HEK293 (cell line): Measurements from ENCODE around the gene DENND5A.
"Not testable (repeated sequence)": the region's sequence is repeated elsewhere in the genome, so short reads cannot be mapped to it uniquely, and the experiment has no call there.

ENCODE experiments used
- PRDM1 ChIP-seq: fragments of 450-650 bp; formaldehyde crosslinking; IDR thresholded peaks from 2 replicates; pipeline ENCODE4; 2016; ENCODE audit warnings: missing biosample characterization, missing genetic modification characterization
- SP2 ChIP-seq: fragments of 450-650 bp; formaldehyde crosslinking; IDR thresholded peaks from 2 replicates; pipeline ENCODE4 v1.5.1; 2016; ENCODE audit warnings: missing biosample characterization, missing genetic modification characterization
- ZNF274 ChIP-seq, 2 experiments: fragments of 200-500 bp in 1 of 2; fragments of 450-650 bp in 1 of 2; sonication (Bioruptor generic) in 1 of 2; formaldehyde crosslinking in 1 of 2; IDR thresholded peaks; 2 replicates each; pipeline versions ENCODE4 v1.5.1 to v1.6.1; 2014 to 2016; ENCODE audit warnings: borderline replicate concordance in 1 of 2, inconsistent platforms in 1 of 2, low read length in 1 of 2, missing biosample characterization in 1 of 2, missing genetic modification characterization in 1 of 2
- ZNF792 ChIP-seq: fragments of 450-650 bp; formaldehyde crosslinking; IDR thresholded peaks from 2 replicates; pipeline ENCODE4 v1.5.1; 2016; ENCODE audit warnings: missing biosample characterization, missing genetic modification characterization
- TF ChIP-seq, protein P1 (sequence below): fragments of 450-650 bp; formaldehyde crosslinking; IDR thresholded peaks from 2 replicates; pipeline ENCODE4 v1.5.1; 2016; ENCODE audit warnings: missing biosample characterization, missing genetic modification characterization
- TF ChIP-seq, protein P2 (sequence below): fragments of 450-650 bp; formaldehyde crosslinking; IDR thresholded peaks from 2 replicates; pipeline ENCODE4 v1.5.1; 2016; ENCODE audit warnings: missing biosample characterization, missing genetic modification characterization, low read depth

DNA sequence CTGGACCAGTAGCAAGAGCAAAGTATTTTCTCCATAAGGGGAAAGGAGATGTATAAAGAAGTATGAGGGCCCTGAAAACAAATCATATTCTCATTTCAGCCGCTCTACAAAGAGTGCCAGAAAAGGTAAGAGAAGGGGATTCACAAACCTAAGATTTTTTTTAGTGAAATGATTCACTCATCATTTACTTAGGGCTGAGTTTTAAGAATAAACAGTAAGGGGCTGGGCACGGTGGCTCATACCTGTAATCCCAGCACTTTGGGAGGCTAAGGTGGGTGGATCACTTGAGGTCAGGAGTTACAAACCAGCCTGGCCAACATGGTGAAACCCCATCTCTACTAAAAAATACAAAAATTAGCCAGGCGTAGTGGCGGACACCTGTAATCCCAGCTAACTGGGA, 55.5 kb downstream of the DENND5A start:
- TF ChIP-seq SP2 (tag by site-specific recombination); ZNF792; ZNF274 (IDR thresholded peaks at IDR 0.05; ENCODE audit: low read length); ZNF274 (tag by site-specific recombination; IDR thresholded peaks at IDR 0.05; ENCODE audit: borderline replicate concordance); PRDM1 (tag by site-specific recombination): not testable (repeated sequence)
- TF ChIP-seq, protein P1, sequence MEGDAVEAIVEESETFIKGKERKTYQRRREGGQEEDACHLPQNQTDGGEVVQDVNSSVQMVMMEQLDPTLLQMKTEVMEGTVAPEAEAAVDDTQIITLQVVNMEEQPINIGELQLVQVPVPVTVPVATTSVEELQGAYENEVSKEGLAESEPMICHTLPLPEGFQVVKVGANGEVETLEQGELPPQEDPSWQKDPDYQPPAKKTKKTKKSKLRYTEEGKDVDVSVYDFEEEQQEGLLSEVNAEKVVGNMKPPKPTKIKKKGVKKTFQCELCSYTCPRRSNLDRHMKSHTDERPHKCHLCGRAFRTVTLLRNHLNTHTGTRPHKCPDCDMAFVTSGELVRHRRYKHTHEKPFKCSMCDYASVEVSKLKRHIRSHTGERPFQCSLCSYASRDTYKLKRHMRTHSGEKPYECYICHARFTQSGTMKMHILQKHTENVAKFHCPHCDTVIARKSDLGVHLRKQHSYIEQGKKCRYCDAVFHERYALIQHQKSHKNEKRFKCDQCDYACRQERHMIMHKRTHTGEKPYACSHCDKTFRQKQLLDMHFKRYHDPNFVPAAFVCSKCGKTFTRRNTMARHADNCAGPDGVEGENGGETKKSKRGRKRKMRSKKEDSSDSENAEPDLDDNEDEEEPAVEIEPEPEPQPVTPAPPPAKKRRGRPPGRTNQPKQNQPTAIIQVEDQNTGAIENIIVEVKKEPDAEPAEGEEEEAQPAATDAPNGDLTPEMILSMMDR (tag by site-specific recombination): not testable (repeated sequence)
- TF ChIP-seq, protein P2, sequence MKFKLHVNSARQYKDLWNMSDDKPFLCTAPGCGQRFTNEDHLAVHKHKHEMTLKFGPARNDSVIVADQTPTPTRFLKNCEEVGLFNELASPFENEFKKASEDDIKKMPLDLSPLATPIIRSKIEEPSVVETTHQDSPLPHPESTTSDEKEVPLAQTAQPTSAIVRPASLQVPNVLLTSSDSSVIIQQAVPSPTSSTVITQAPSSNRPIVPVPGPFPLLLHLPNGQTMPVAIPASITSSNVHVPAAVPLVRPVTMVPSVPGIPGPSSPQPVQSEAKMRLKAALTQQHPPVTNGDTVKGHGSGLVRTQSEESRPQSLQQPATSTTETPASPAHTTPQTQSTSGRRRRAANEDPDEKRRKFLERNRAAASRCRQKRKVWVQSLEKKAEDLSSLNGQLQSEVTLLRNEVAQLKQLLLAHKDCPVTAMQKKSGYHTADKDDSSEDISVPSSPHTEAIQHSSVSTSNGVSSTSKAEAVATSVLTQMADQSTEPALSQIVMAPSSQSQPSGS: not testable (repeated sequence)
